Right lobe of liver (tissue), 6 donors: ENCODE data around the gene GNB1L. TPM values are rescaled to one million over a fixed set of nuclear protein-coding genes. Genes with fewer than 3 reads are reported as not detected.

Experiments
- ATAC-seq, 4 donors: fragments of 200-7000 bp; cut with Tn5 transposase; one replicate each; pipeline ENCODE4 v1.9.1; 2020; ENCODE audit warnings: mild to moderate bottlenecking in 4 of 4, moderate library complexity in 4 of 4
- DNase-seq, 3 donors: peaks; one replicate each; pipeline ENCODE4 v3.0.0-alpha.2; 2020
- H3K27ac ChIP-seq, 3 donors: fragments of 200-600 bp; one replicate each; pipeline ENCODE4 v1.8.0; 2022
- H3K27me3 ChIP-seq, 2 donors: fragments of 200-600 bp; one replicate each; pipeline ENCODE4 v1.8.0; 2022
- H3K36me3 ChIP-seq, 4 donors: fragments of 200-600 bp; sonication (generic) in 1 of 4; one replicate each; pipeline versions ENCODE4 v1.5.1 to v1.8.0; 2017 to 2022; ENCODE audit warnings: control low read depth in 1 of 4
- H3K4me1 ChIP-seq, 4 donors: fragments of 200-600 bp; sonication (generic) in 1 of 4; one replicate each; pipeline versions ENCODE4 v1.5.1 to v1.8.0; 2017 to 2022; ENCODE audit warnings: control low read depth in 1 of 4
- H3K4me3 ChIP-seq, 3 donors: fragments of 200-600 bp; one replicate each; pipeline ENCODE4 v1.8.0; 2022
- H3K9me3 ChIP-seq, 4 donors: fragments of 200-600 bp; sonication (generic) in 1 of 4; one replicate each; pipeline versions ENCODE4 v1.5.1 to v1.8.0; 2017 to 2022; ENCODE audit warnings: control low read depth in 1 of 4
- CTCF ChIP-seq, 4 donors: fragments of 200-600 bp in 3 of 4; fragments of 450-650 bp in 1 of 4; IDR thresholded peaks; one replicate each; pipeline versions ENCODE4 v1.5.1 to v1.8.0; 2016 to 2022; ENCODE audit warnings: antibody characterized with exemption in 4 of 4, mild to moderate bottlenecking in 2 of 4
- POLR2A ChIP-seq: fragments of 450-650 bp; IDR thresholded peaks from one replicate; pipeline ENCODE4 v1.6.1; 2017; ENCODE audit warnings: antibody characterized with exemption, mild to moderate bottlenecking
- WGBS: methylation state at CpG from one replicate; pipeline ENCODE4 v1.1.6; 2018; ENCODE audit warnings: low coverage, low lambda C conversion rate; ENCODE audit not compliant: insufficient coverage; ENCODE audit errors: missing lambda C conversion rate; 5-methylcytosine and 5-hydroxymethylcytosine counted together
- intact Hi-C, 2 donors: fragments of 100-400 bp; cut with DNase I; formaldehyde crosslinking; loops; one replicate each; pipeline versions ENCODE4 v1.11.2 to v1.14.1; 2022
- total RNA-seq, 6 experiments: library from RNA; depleted of rRNA in 2 of 6; stranded (reverse); fragments of >200 nt in 2 of 6; fragmentation: NEBNext Ultra II Directional in 3 of 6; extraction: Animal tissue kit (Norgen Biotek cat#: 25700) in 3 of 6; gene quantifications; one replicate each; pipeline versions ENCODE4 v1.1.0 to v1.2.4, GENCODE V29; 2016 to 2023
- donor health status: DM: no; HTN: yes; CAD: no.
- donor health status: DM: no; HTN: no; CAD: no.
- donor health status: DM: no; HTN: no; CAD: no.
- donor health status: DM: no; HTN: yes; CAD: no.
- donor health status: DM: no; HTN: yes; CAD: no.

The GNB1L gene
- total RNA-seq, 6 experiments from 2014 or later, result 1.4 to 3.2 (median 2.7) TPM

- Histone ChIP-seq H3K36me3 (no peaks in the 10 kb centered on the region), H3K9me3 (no peaks in the 10 kb centered on the region), H3K4me1 (peaks cover 0 to 36% (median 15%) of the 10 kb centered on the region in 4 donors), H3K27me3 (no peaks in the 10 kb centered on the region), H3K4me3 (no peak overlapping the region), H3K27ac (no peak overlapping the region)
- WGBS, result no CpG with 5 or more reads among the region's 20 CpGs
- DNase-seq, result peak; percentile 16 to 44 (median 44)
- no peak for ATAC-seq
- TF ChIP-seq POLR2A (no peak), CTCF (IDR thresholded peaks at IDR 0.05) (no peak)
- intact Hi-C loops, result no loop called here
Measured at GRCh38 chr22:19821523-19822300, 33.0 kb downstream of the GNB1L start.

GRCh38 chr22:19820880-19821522 lies 33.7 kb downstream of the GNB1L start:
- H3K27ac ChIP-seq, result no peak overlapping the region
- H3K9me3 ChIP-seq, result no peaks in the 10 kb centered on the region
- peaks cover 0 to 31% (median 12%) of the 10 kb centered on the region in 4 donors for H3K4me1 ChIP-seq
- peak; percentile 12 to 49 (median 38) for DNase-seq
- intact Hi-C loops, result no loop called here
- no peaks in the 10 kb centered on the region for H3K27me3 ChIP-seq
- ATAC-seq, result no peak
- no peaks in the 10 kb centered on the region for H3K36me3 ChIP-seq
- no CpG with 5 or more reads among the region's 18 CpGs for WGBS
- TF ChIP-seq POLR2A (no peak), CTCF (IDR thresholded peaks at IDR 0.05) (no peak)
- H3K4me3 ChIP-seq, result no peak overlapping the region

- H3K27me3 ChIP-seq, result no peaks in the 10 kb centered on the region
- no peak for TF ChIP-seq CTCF (IDR thresholded peaks at IDR 0.05)
- no peak for TF ChIP-seq POLR2A
- DNase-seq, result peak in 1 of 3 donors; percentile 14
Measured at GRCh38 chr22:19819911-19820879, 34.5 kb downstream of the GNB1L start.

GRCh38 chr22:19819208-19819910 lies 35.3 kb downstream of the GNB1L start:
- H3K9me3 ChIP-seq, result no peaks in the 10 kb centered on the region
- ATAC-seq (no peak), DNase-seq (peak in 1 of 3 donors; percentile 14)
- intact Hi-C loops, result no loop called here
- H3K4me3 ChIP-seq, result no peak overlapping the region
- H3K36me3 ChIP-seq, result no peaks in the 10 kb centered on the region
- WGBS, result 87% methylated on average over 3 of the region's 14 CpGs
- peaks cover 0 to 20% (median 7%) of the 10 kb centered on the region in 4 donors for H3K4me1 ChIP-seq
- no peaks in the 10 kb centered on the region for H3K27me3 ChIP-seq
- H3K27ac ChIP-seq, result no peak overlapping the region
- no peak for TF ChIP-seq CTCF (IDR thresholded peaks at IDR 0.05)
- TF ChIP-seq POLR2A, result no peak

More at GRCh38 chr22:19819911-19820879, 34.5 kb downstream of the GNB1L start:
- intact Hi-C loops, result no loop called here
- Histone ChIP-seq H3K27ac (no peak overlapping the region), H3K36me3 (no peaks in the 10 kb centered on the region), H3K4me1 (peaks cover 0 to 25% (median 10%) of the 10 kb centered on the region in 4 donors), H3K4me3 (no peak overlapping the region), H3K9me3 (no peaks in the 10 kb centered on the region)
- no peak for ATAC-seq
- 95% methylated on average over 4 of the region's 21 CpGs for WGBS
